H9 (cell line): ENCODE results near the gene ADAT3. TPM values are rescaled to one million over a fixed set of nuclear protein-coding genes. Genes with fewer than 3 reads are reported as not detected.
A peak's percentile ranks its signal among the peaks of the same experiment; 100 is the strongest.
"Not testable (repeated sequence)": the region's sequence is repeated elsewhere in the genome, so short reads cannot be mapped to it uniquely, and the experiment has no call there.

Experiments used
- DNase-seq: peaks from one replicate; pipeline ENCODE4 v3.0.0-alpha.2; 2017
- H2AFZ ChIP-seq: one replicate; pipeline ENCODE4 v1.6.1; 2013; ENCODE audit warnings: mild to moderate bottlenecking, low read length, control low read depth, moderate library complexity
- H2AK5ac ChIP-seq: 2 replicates; pipeline ENCODE4 v1.6.1; 2013; ENCODE audit warnings: low read length, control low read depth, mixed read lengths; ENCODE audit not compliant: insufficient read length
- H2BK120ac ChIP-seq: one replicate; pipeline ENCODE4 v1.6.1; 2013; ENCODE audit warnings: low read depth, mild to moderate bottlenecking, low read length, control low read depth, inconsistent platforms; ENCODE audit not compliant: poor library complexity, severe bottlenecking
- H2BK12ac ChIP-seq: 2 replicates; pipeline ENCODE4 v1.6.1; 2013; ENCODE audit warnings: low read length, control low read depth, mixed read lengths, low read depth; ENCODE audit not compliant: insufficient read length
- H2BK15ac ChIP-seq: 2 replicates; pipeline ENCODE4 v1.6.1; 2013; ENCODE audit warnings: low read depth, low read length, control low read depth
- H2BK20ac ChIP-seq: one replicate; pipeline ENCODE4 v1.6.1; 2013; ENCODE audit warnings: low read depth, mild to moderate bottlenecking, low read length, control low read depth, inconsistent platforms; ENCODE audit not compliant: poor library complexity, severe bottlenecking
- H2BK5ac ChIP-seq: 2 replicates; pipeline ENCODE4 v1.6.1; 2013; ENCODE audit warnings: low read length, control low read depth, mixed read lengths; ENCODE audit not compliant: insufficient read length
- H3K14ac ChIP-seq: 2 replicates; pipeline ENCODE4 v1.6.1; 2013; ENCODE audit warnings: low read length, control low read depth; ENCODE audit not compliant: insufficient read depth
- H3K18ac ChIP-seq: 2 replicates; pipeline ENCODE4 v1.6.1; 2013; ENCODE audit warnings: low read depth, mild to moderate bottlenecking, mixed read lengths, low read length, control low read depth; ENCODE audit not compliant: insufficient read length
- H3K23ac ChIP-seq: 2 replicates; pipeline ENCODE4 v1.6.1; 2013; ENCODE audit warnings: low read length, control low read depth, mixed read lengths, low read depth; ENCODE audit not compliant: insufficient read length
- H3K23me2 ChIP-seq: 2 replicates; pipeline ENCODE4 v1.6.1; 2013; ENCODE audit warnings: low read depth, mild to moderate bottlenecking, mixed read lengths, low read length, control low read depth; ENCODE audit not compliant: insufficient read length, poor library complexity, severe bottlenecking
- H3K27ac ChIP-seq: 2 replicates; pipeline ENCODE4 v1.5.1; 2013; ENCODE audit warnings: low read length, control low read depth, mixed read lengths, low read depth; ENCODE audit not compliant: insufficient read length
- H3K27me3 ChIP-seq: 2 replicates; pipeline ENCODE4 v1.6.1; 2013; ENCODE audit warnings: low read length, control low read depth, inconsistent platforms; ENCODE audit not compliant: insufficient read depth
- H3K4ac ChIP-seq: 2 replicates; pipeline ENCODE4 v1.6.1; 2013; ENCODE audit warnings: low read depth, mild to moderate bottlenecking, control low read depth, inconsistent platforms, low read length, moderate library complexity
- H3K4me1 ChIP-seq: 2 replicates; pipeline ENCODE4 v1.6.1; 2013; ENCODE audit warnings: low read length, control low read depth, inconsistent platforms; ENCODE audit not compliant: insufficient read depth
- H3K4me2 ChIP-seq: 2 replicates; pipeline ENCODE4 v1.6.1; 2013; ENCODE audit warnings: low read length, control low read depth, mixed read lengths; ENCODE audit not compliant: insufficient read length, insufficient read depth
- H3K56ac ChIP-seq: 2 replicates; pipeline ENCODE4 v1.6.1; 2013; ENCODE audit warnings: low read depth, mild to moderate bottlenecking, mixed read lengths, low read length, control low read depth; ENCODE audit not compliant: insufficient read length
- H3K79me1 ChIP-seq: 2 replicates; pipeline ENCODE4 v1.6.1; 2013; ENCODE audit warnings: low read depth, mild to moderate bottlenecking, moderate library complexity, low read length, control low read depth, inconsistent platforms; ENCODE audit not compliant: insufficient read depth, poor library complexity, severe bottlenecking
- H3K79me2 ChIP-seq: 2 replicates; pipeline ENCODE4 v1.6.1; 2013; ENCODE audit warnings: low read length, control low read depth, inconsistent platforms; ENCODE audit not compliant: insufficient read depth
- H3K9ac ChIP-seq: 2 replicates; pipeline ENCODE4 v1.6.1; 2013; ENCODE audit warnings: low read length, control low read depth, mixed read lengths; ENCODE audit not compliant: insufficient read length; ENCODE audit errors: extremely low read depth
- H3K9me3 ChIP-seq: one replicate; pipeline ENCODE4 v1.6.1; 2013; ENCODE audit warnings: low read depth, low read length, inconsistent platforms; ENCODE audit not compliant: control insufficient read depth
- H3T11ph ChIP-seq: one replicate; pipeline ENCODE4 v1.6.1; 2013; ENCODE audit warnings: mild to moderate bottlenecking, low read length, control low read depth, inconsistent platforms
- H4K20me1 ChIP-seq: one replicate; pipeline ENCODE4 v1.6.1; 2013; ENCODE audit not compliant: control insufficient read depth, insufficient read length, insufficient read depth
- H4K5ac ChIP-seq: 2 replicates; pipeline ENCODE4 v1.6.1; 2013; ENCODE audit warnings: low read depth, mild to moderate bottlenecking, mixed read lengths, low read length, control low read depth; ENCODE audit not compliant: insufficient read length
- H4K8ac ChIP-seq: replicated peaks from 2 replicates; pipeline ENCODE4 v1.6.1; 2013; ENCODE audit warnings: low read length, control low read depth, mixed read lengths, low read depth; ENCODE audit not compliant: insufficient read length
- H4K91ac ChIP-seq: 2 replicates; pipeline ENCODE4 v1.6.1; 2013; ENCODE audit warnings: low read depth, mild to moderate bottlenecking, moderate library complexity, mixed read lengths, low read length, control low read depth; ENCODE audit not compliant: insufficient read length
- H3K27ac Mint-ChIP-seq, 3 experiments: 2 replicates in 2 of 3; 3 replicates in 1 of 3; pipeline ENCODE4 v1.8.0; 2020 to 2021; ENCODE audit warnings: mixed read lengths in 3 of 3, mild to moderate bottlenecking in 1 of 3, moderate library complexity in 1 of 3
- H3K27me3 Mint-ChIP-seq: 2 replicates; pipeline ENCODE4 v1.8.0; 2021; ENCODE audit warnings: low read depth, mild to moderate bottlenecking, moderate library complexity, mixed read lengths
- H3K36me3 Mint-ChIP-seq, 3 experiments: 2 replicates in 2 of 3; 3 replicates in 1 of 3; pipeline ENCODE4 v1.8.0; 2020 to 2021; ENCODE audit warnings: low read depth in 3 of 3, mixed read lengths in 3 of 3; ENCODE audit not compliant: insufficient read depth in 1 of 3
- H3K4me1 Mint-ChIP-seq, 2 experiments: 2 replicates each; pipeline ENCODE4 v1.8.0; 2020; ENCODE audit warnings: mixed read lengths in 2 of 2
- H3K4me3 Mint-ChIP-seq, 2 experiments: 2 replicates in 1 of 2; 3 replicates in 1 of 2; pipeline ENCODE4 v1.8.0; 2020 to 2021; ENCODE audit warnings: mild to moderate bottlenecking in 2 of 2, mixed read lengths in 2 of 2, moderate library complexity in 1 of 2
- H3K9me3 Mint-ChIP-seq, 2 experiments: 2 replicates in 1 of 2; 3 replicates in 1 of 2; pipeline ENCODE4 v1.8.0; 2020; ENCODE audit warnings: mild to moderate bottlenecking in 2 of 2, mixed read lengths in 2 of 2, moderate library complexity in 1 of 2
- CTCF ChIP-seq: fragments of 200-600 bp; sonication (generic); conservative IDR thresholded peaks from 3 replicates; pipeline ENCODE4 v1.8.0; 2021; ENCODE audit warnings: antibody characterized with exemption, mild to moderate bottlenecking
- WGBS: extraction: QIAGEN DNeasy Blood & Tissue Kit; methylation state at CpG from one replicate; pipeline ENCODE4 v1.1.7; 2013; ENCODE audit warnings: missing lambda C conversion rate, low lambda C conversion rate, mixed read lengths; ENCODE audit not compliant: insufficient read length; ENCODE audit errors: extremely low coverage; 5-methylcytosine and 5-hydroxymethylcytosine counted together
- total RNA-seq: library from RNA; stranded (reverse); gene quantifications from 2 replicates; pipeline ENCODE4 v1.2.1, GENCODE V29; 2021

The ADAT3 gene
- total RNA-seq, 1 experiment from 2014 or later, result 12.2 TPM

DNA sequence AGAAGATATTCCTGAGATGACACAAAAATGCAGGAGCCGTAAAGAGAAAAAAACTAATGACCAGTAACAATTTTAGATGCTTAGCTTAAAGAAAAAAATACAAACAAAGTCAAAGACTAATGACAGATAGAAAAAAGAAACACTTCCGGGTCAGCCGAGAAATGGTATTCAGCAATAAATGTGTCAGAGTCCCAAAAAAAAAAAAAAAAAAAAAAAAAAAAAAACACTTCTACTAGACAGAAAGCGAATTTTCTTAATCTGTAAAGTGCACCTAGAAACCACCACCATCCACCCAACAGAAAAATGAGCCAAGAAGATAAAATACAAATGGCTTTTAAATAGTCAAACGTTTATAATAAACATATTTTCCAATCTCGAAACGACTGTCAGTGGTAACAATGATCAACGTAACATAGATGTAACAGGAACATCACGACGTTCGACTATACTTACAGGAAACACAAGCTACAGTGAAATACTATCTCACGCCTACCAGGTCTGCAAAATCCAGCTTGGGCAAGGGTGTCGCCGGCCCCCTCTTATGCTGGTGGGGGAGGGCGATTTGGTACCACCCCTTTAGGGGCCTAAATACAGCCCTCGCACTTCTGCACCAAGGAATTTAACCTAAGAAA lies 30.5 kb upstream of the ADAT3 start:
- Histone ChIP-seq H3K23me2 (peaks cover 21% of the 10 kb centered on the region), H3K23ac (no peak overlapping the region), H2AK5ac (no peak overlapping the region), H3K14ac (no peak overlapping the region), H2AFZ (no peak overlapping the region), H3K4me2 (peak overlapping the region; percentile 85), H3T11ph (no peak overlapping the region), H3K27ac (no peak overlapping the region), H4K5ac (no peak overlapping the region), H2BK20ac (no peak overlapping the region), H3K56ac (no peak overlapping the region), H2BK120ac (no peak overlapping the region), H4K20me1 (no peaks in the 10 kb centered on the region), H2BK5ac (no peak overlapping the region), H3K4ac (no peak overlapping the region), H3K18ac (no peak overlapping the region), H4K91ac (no peak overlapping the region), H3K4me1 (no peaks in the 10 kb centered on the region; the same call in 1 of the 2 replicates), H3K9ac (no peak overlapping the region), H2BK12ac (no peak overlapping the region), H2BK15ac (no peak overlapping the region), H3K79me1 (peaks cover 10% of the 10 kb centered on the region), H4K8ac (no peak overlapping the region), H3K27me3 (no peaks in the 10 kb centered on the region), H3K9me3 (no peaks in the 10 kb centered on the region), H3K79me2 (peaks cover 9% of the 10 kb centered on the region; the same call in 1 of the 2 replicates)
- H3K4me3 Mint-ChIP-seq, result peak overlapping the region; percentile 98 to 99
- H3K36me3 Mint-ChIP-seq, result peaks cover 0 to 12% (median 2%) of the 10 kb centered on the region in 3 experiments; a peak in 3 of 7 replicates
- H3K9me3 Mint-ChIP-seq, result no peaks in the 10 kb centered on the region
- H3K27me3 Mint-ChIP-seq, result no peaks in the 10 kb centered on the region
- DNase-seq, result no peak
- no peak for TF ChIP-seq CTCF
- no CpG with 5 or more reads among the region's 16 CpGs for WGBS
- peak overlapping the region in 1 of 3 experiments; percentile 53; a peak in 1 of 7 replicates for H3K27ac Mint-ChIP-seq
- H3K4me1 Mint-ChIP-seq, result peaks cover 14 to 15% of the 10 kb centered on the region in 2 experiments

- H3K56ac ChIP-seq, H3K27ac ChIP-seq, H3T11ph ChIP-seq, H4K5ac ChIP-seq, H3K14ac ChIP-seq, H3K79me1 ChIP-seq, DNase-seq, H2BK120ac ChIP-seq, H2AFZ ChIP-seq, H3K27me3 Mint-ChIP-seq, H4K20me1 ChIP-seq, H2BK15ac ChIP-seq, H3K4me1 ChIP-seq, H3K79me2 ChIP-seq, H4K8ac ChIP-seq, H3K27me3 ChIP-seq, H3K4ac ChIP-seq, H2BK5ac ChIP-seq, H2BK12ac ChIP-seq, H3K9me3 ChIP-seq, H3K23ac ChIP-seq, H2BK20ac ChIP-seq, H2AK5ac ChIP-seq, H3K18ac ChIP-seq, H3K9me3 Mint-ChIP-seq, H4K91ac ChIP-seq: not testable (repeated sequence)
- H3K27ac Mint-ChIP-seq, result peak overlapping the region in 2 of 3 experiments; percentile 82 to 95; a peak in 5 of 7 replicates
- H3K4me1 Mint-ChIP-seq, result peaks cover 14 to 15% of the 10 kb centered on the region in 2 experiments
- no CpG with 5 or more reads among the region's 11 CpGs for WGBS
- Histone ChIP-seq H3K4me2 (peak overlapping the region; percentile 85), H3K23me2 (peaks cover 21% of the 10 kb centered on the region), H3K9ac (peak overlapping the region; percentile 78)
- peak overlapping the region; percentile 98 to 99 for H3K4me3 Mint-ChIP-seq
- peaks cover 0 to 11% (median 2%) of the 10 kb centered on the region in 3 experiments; a peak in 3 of 7 replicates for H3K36me3 Mint-ChIP-seq
Observed at GRCh38 chr19:1875265-1875645, 29.9 kb upstream of the ADAT3 start.
